DMS53 treated with DMSO at 0.1 percent for 48 hours (cell line): ENCODE data around the gene RNLS.

Source experiments
- DNase-seq: peaks from one replicate; lab custom pipeline; 2025; ENCODE audit not compliant: unreplicated experiment; lab: John Stamatoyannopoulos, UW

The RNLS gene

DNA sequence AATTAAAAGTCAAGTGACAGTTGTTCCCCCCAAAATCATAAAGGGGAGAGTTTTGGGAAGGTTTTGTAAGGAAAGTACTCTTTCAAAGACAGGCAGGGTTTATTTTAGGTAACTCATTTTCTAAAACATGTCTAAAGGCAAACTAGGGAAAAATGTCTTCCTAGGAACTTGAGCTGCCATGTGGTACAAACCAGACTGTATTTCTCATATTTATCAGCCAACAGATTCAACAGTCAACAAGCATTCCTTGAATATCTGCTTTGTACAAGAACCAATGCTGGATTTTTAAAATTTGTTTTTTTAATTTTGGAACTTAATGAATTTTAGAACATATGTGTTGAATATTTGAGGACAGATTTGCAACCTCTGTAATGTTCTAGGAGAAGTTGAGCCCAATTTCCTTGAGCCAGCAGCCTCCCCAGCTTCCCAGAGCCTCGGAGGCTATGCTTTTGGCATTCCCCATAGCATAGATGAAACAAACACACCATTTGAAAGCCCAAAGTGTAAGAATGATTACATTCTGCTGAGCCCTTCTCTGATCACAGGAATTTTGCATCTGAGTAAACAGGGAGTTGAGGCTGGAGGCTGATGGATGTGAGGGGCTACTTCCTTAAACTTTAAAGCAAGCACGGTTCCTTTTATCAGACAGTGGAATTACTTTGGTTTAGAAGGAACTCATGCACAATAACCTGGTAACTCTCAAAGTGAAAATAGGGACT lies 345.1 kb downstream of the RNLS start:
- no peak for DNase-seq

- DNase-seq = no peak
Observed at GRCh38 chr10:88236121-88236743, 346.9 kb downstream of the RNLS start.

DNA sequence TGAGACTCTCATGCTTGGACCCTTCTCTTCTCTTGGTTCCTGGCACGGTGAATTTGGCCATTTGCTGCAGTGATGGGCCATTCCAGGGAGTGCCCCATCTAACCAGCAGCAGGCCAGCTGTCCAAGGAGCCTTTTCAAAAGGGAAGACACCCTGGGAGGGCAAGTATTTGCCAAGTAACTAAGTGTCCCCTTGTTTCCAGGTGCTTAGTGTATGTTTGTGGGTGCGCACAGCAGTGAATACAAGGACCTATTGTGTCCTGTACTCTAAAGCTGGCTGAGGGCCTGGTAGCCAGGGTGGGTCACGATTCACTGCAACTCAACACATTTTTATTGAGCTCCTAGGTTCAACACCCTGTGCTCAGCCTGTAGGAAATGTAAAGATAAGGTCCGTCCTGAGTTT lies 348.8 kb downstream of the RNLS start:
- DNase-seq = no peak

DNA sequence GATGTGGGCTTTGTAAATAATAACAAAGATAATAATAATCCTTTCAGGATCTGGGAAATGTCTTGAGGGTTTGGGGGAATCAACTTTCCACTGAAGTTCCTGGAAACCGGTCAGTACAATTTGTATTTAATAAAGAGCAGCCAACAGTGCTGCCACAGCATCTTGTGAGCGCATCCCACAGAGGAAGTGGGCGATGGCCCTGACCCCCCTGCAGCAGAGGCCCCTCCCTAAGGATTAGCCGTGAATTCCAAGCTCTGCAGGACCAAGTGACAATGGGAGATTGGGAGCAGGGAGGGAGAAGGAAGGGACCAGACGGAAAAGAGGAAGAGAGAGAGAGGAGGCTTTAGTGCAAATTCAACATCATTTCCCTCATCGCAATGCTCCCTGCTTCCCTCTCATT lies 349.2 kb downstream of the RNLS start:
- no peak for DNase-seq

GRCh38 chr10:88232983-88233543 lies 350.1 kb downstream of the RNLS start:
- no peak for DNase-seq

DNA sequence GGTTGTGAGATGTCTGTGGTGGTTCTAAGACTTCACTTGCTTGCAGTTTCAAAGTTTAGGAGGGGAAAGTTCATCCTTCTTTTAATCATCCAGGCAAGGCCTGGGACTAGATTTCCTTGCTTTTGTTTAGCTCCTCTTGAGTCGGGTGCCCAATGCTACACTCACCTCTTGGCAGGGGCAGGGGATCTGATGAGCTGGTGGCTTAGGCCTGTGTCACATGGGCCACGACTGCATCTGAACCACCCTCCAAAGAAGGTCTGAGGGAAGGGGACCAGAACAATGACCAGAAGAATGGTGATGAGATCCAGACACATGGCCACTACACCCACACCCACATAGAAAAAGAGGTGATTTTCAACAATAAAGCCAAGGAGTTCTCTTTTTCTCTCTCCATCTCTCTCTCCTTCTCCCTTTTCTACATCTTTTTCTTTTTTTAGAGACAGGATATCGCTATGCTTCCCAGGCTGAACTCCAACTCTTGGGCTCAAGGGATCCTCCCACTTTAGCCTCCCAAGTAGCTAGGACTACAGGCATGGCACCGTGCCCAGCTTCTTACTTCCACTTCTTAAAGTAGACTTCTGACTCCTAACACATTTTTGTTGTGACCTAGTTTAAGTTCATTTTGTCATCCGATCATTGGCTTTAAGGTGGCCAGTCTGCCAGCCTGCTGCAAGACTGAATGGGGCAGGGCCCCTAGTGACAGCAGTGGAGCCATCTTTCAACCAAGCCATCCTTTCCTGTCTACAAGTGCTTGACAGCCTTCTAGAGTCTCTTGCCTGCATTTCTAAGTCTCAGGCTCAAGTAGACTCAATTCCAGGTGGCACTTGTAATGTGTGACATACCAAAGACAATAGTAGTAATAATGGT lies 350.9 kb downstream of the RNLS start:
- no peak for DNase-seq

GRCh38 chr10:88230251-88230650 lies 352.9 kb downstream of the RNLS start:
- DNase-seq = no peak

DNA sequence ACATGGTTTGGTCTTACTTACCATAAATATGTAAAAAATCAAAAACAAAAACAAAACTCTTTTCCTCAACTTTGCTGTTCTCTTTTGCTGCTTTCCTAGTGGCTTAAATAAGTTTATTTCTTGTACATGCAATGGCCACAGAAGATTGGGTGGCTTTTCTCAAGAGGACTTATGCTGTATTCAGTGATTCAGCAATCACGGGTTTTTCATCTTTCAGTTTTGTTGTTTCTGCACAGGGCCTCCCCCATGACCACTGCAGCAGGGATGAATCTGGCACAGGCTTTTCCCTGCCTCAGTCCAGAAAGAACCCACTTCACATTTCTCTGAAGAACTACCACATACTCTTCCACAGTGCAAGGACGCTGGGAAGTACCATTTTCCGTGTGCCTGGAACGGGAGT lies 355.0 kb downstream of the RNLS start:
- no peak for DNase-seq

DNA sequence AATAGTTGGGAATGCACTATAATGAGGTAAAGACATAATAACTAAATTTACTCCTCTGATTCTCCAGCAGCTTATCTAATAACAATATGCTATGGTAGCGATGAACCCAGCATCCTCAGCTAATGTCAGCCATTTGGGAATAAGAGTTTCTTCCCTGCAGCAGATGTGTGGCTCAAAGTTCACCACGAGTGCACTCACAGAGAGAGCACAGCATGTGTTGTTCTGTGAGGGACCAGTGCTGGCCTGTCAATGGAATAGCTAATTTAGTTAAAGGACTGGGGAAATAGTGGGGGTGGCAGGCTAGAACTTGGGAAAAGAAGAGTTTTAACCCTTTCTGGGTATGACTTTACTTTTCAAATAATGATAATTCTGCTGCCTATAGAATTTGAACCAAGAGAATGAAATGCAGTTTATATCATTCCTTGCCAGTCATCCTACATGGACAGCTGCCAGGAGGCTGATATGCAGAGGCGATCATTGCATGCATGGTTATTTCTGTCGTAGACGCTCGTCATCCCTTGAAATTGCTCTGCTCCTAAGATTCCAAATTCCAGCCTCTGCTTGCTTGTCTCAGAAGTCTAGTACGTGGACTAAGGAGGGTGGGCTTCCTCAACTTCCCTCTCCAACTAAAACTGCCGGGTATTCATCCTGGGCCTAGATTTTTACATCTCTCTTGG lies 355.6 kb downstream of the RNLS start:
- DNase-seq = no peak

DNA sequence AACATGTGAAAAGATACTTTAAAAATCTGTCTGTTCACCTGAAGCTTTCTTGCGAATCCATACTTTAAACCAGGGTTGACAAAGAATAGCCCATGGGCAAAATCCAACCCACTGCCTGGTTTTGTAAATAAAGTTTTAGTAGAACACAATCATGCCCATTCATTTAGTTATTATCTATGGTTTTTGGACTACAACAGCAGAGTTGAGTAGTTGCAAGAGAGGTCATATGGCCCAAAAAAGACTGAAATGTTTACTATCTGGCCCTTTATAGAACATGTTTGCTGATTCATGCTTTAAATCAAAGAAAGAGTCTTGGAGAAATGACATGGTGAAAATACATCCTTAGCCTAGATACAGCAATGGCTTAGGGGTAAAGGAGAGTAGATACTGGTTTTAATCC lies 356.2 kb downstream of the RNLS start:
- no peak for DNase-seq

- DNase-seq = no peak
Observed at GRCh38 chr10:88226071-88226659, 357.0 kb downstream of the RNLS start.
